Measurements from ENCODE around the gene AEBP2. TPM values are rescaled to one million over a fixed set of nuclear protein-coding genes. Genes with fewer than 3 reads are reported as not detected.

AEBP2 gene
- total and polyA plus RNA-seq, 2 of the 8 experiments (the other 6 are each of a cell fraction or from before 2014, with no cell fraction given), result 13.6 to 61.4 TPM

- no peak for TF ChIP-seq CHD7 (IDR thresholded peaks at IDR 0.05; ENCODE audit: insufficient replicate concordance, low read length)
- no peak for TF ChIP-seq PHF8 (conservative IDR thresholded peaks at IDR 0.05; ENCODE audit: low read depth, low read length)
- no peak for TF ChIP-seq CHD1 (IDR thresholded peaks at IDR 0.05; ENCODE audit: low read depth, low read length)
- TF ChIP-seq POLR2AphosphoS5 (IDR thresholded peaks at IDR 0.05; ENCODE audit: low read depth, low read length), result no peak
- no peak for TF ChIP-seq NANOG (IDR thresholded peaks at IDR 0.05; ENCODE audit: insufficient read depth, low read depth, low read length, poor library complexity, severe bottlenecking)
- TF ChIP-seq JUN (IDR thresholded peaks at IDR 0.05; ENCODE audit: low read depth, low read length), result no peak
- no peak for TF ChIP-seq HDAC2 (IDR thresholded peaks at IDR 0.05; ENCODE audit: borderline replicate concordance in 1 of 2, low read depth in 2 of 2, low read length in 2 of 2)
- TF ChIP-seq TAF1 (IDR thresholded peaks at IDR 0.05; ENCODE audit: low read depth, low read length), result no peak
- no peak for TF ChIP-seq SP1 (IDR thresholded peaks at IDR 0.05; ENCODE audit: low read depth, low read length)
- no peak for TF ChIP-seq GABPA (IDR thresholded peaks at IDR 0.05; ENCODE audit: borderline replicate concordance, insufficient read depth, low read length)
- no peak for TF ChIP-seq CTBP2 (IDR thresholded peaks at IDR 0.05; ENCODE audit: borderline replicate concordance, insufficient read depth, insufficient read length, low read length)
- no peak for TF ChIP-seq TEAD4 (IDR thresholded peaks at IDR 0.05; ENCODE audit: low read depth, low read length)
Measured at GRCh38 chr12:19533567-19533966, 94.3 kb downstream of the AEBP2 start (continued).

Measured in H1 (cell line).